OCI-LY7 (cell line): Measurements from ENCODE around the gene SLC1A4.

Experiments used
- EZH2phosphoT487 ChIP-seq: fragments of 200-600 bp; sonication (generic); IDR thresholded peaks from 2 replicates; pipeline ENCODE4 v1.6.1; 2018; ENCODE audit warnings: low read depth, borderline replicate concordance, mild to moderate bottlenecking, mixed run types, antibody characterized with exemption, low read length, moderate library complexity, mixed read lengths
- TF ChIP-seq, protein P1 (sequence below): fragments of 200-600 bp; sonication (generic); conservative IDR thresholded peaks from 2 replicates; pipeline ENCODE4 v1.5.1; 2014; ENCODE audit warnings: mild to moderate bottlenecking, antibody characterized with exemption, low read length, moderate library complexity, mixed read lengths

DNA sequence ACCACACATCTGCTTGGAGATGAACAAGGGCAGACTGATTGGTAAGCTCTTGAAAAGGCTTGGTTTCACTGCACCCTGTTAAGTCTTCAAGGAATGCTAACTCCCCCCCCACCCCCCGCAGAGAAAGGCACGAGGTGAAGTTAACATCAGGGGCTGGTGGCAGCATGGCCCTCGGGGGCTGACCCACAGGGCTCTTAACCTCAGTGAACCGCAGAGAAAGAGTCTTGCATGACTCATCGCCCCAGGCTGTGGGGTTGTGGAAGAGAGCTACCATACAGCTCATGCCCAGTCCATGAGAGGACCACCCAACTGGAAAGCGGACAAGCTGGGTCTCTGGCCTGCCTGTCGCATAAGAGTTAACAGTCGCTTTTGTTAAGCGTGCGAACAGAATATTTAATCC lies 56.5 kb downstream of the SLC1A4 start:
- TF ChIP-seq, protein P1, sequence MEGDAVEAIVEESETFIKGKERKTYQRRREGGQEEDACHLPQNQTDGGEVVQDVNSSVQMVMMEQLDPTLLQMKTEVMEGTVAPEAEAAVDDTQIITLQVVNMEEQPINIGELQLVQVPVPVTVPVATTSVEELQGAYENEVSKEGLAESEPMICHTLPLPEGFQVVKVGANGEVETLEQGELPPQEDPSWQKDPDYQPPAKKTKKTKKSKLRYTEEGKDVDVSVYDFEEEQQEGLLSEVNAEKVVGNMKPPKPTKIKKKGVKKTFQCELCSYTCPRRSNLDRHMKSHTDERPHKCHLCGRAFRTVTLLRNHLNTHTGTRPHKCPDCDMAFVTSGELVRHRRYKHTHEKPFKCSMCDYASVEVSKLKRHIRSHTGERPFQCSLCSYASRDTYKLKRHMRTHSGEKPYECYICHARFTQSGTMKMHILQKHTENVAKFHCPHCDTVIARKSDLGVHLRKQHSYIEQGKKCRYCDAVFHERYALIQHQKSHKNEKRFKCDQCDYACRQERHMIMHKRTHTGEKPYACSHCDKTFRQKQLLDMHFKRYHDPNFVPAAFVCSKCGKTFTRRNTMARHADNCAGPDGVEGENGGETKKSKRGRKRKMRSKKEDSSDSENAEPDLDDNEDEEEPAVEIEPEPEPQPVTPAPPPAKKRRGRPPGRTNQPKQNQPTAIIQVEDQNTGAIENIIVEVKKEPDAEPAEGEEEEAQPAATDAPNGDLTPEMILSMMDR: no peak
- no peak for TF ChIP-seq EZH2phosphoT487
